ENCODE data around the gene OXT.

The OXT gene

DNA sequence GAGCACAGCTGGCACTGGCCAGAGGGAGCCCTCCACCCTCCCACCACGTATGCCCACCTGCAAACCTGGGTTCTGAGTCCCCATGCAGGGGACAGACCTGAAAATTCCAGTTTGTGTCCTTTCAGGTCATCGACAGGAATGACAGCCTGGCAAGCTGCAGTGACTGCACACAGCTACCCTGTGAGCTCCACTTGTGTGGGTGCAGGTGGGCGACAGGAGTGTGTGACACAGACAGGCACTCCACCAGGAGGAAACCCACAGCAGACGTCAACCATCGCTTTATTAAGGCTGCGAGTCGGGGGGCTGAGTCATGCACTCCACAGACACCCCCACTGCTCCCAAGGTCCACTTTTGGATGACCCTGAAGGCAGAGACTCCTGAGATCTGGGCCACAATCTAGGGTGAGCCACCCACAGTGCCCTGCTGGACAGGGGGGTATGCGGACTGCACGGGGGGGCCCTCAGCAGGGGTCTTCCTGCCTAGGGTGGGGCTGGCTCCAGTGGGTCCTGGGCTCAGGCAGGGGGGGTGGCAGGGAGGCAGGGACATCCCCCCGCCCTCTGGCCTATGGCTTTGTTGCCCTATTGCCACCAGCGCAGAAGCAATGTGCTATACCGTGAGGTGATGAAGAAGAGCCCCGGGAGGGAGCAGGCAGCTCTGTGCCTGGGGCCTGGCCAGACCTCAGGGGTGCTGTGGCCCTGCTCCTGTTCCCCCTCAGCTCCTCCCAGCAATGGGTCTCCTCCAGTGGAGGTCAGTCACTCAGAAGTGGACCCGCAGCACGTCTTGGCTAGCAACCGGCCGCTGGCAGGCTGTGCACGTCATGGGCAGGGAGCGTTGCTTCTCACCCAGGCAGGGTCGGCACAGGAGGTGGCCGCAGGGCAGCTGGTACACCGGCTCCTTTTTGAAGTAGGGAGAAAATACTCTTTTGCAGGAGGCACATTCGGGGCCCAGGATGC is 38.2 kb downstream of the OXT start:
- peak in 4 of 56 donors; percentile 11 to 24 (median 20) for DNase-seq

DNA sequence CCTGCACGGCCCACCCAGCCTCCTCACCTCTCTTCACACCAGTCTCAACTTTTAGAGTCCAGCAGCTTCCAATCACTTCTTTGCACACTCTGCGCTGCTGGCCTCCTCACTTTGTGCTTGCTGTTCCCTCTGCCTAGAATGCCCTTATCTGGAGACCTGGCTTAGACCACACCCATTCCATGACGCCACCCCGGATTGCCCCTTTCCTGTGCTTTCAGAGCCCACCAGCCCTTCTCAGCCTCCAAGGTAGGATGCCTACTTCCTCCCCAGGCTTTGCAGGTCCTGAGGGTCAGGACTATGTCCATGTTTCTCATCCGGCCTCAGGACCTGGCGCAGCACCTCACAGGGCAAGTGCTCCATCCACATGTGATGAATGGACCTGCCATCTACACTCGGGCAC is 40.1 kb downstream of the OXT start:
- no peak for DNase-seq

DNA sequence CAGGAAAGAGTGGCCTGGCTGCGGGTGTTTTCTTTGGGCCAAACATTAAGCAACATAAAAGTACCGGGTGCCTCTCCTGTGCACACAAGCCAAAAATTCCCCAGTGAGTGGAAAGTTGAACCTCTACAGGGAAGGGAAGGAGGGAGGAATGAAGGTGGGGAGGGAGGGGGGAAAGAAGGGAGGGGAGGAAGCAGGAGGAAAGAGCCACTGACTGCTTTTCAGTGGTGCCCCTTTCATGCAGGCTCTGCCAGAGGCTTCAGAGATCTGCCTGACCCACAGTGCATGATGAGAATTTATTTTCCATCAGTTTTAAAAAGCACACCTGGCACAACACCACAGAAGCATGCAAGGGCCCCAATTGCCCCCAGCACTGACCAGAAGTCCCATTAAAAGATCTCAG is 40.6 kb downstream of the OXT start:
- no peak for DNase-seq

DNA sequence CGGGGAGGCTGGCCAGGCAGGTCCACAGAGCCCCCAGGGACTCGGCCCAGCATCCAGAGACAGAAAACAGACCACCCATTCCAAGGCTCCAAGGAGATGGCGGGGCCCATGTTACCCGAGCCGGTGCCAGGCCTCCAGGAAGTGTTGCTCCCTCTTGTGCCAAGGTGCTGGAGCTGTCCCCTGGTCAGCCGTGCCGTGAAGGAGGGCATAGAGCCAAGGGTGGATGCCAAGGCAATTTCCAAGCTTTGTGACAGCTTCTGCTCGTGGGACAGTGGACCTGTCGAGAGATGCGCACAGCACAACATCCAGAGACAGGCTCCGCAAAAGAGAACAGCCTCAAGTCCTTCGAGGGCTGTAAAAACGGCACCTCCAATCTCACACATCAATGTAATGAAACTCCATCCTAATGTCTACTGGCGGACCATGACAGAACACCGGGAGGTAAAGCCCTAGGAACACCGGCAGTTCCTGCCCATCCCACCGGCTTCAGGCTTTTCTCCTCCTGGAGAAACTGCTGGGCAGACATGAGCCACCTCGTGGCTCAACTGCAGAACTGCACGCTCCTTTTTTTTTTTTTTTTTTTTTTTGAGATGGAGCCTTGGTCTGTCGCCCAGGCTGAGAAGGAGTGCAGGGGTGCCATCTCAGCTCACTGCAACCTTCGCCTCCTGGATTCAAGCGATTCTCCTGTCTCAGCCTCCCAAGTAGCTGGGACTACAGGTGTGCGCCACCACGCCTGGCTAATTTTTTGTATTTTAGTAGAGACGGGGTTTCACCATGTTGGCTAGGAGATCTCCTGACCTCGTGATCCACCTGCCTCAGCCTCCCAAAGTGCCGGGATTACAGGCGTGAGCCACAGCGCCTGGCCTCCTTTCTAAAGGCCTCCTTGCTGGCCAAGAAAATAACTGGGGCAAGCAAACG is 44.0 kb downstream of the OXT start:
- DNase-seq: peak in 17 of 56 donors; percentile 8 to 39 (median 19)

DNA sequence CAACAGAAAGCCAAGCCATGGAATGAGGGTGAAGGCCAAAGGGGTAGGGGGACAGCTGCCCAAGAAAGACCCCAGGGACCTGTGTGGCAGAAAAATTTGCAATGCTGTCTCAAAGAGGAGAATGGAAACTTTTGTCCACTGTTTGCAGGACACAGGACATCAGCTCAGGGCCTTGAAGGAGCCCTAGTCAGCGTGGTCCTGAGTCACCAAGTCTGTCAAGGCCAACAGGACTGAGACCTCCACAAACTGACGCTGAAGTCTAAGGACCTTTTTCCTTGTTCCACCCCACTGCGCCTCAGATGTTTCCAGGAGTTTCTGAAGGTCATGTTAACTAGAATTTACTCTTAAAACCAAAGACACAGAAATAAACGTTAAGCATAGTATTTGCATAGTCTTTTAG is 44.9 kb downstream of the OXT start:
- no peak for DNase-seq

DNA sequence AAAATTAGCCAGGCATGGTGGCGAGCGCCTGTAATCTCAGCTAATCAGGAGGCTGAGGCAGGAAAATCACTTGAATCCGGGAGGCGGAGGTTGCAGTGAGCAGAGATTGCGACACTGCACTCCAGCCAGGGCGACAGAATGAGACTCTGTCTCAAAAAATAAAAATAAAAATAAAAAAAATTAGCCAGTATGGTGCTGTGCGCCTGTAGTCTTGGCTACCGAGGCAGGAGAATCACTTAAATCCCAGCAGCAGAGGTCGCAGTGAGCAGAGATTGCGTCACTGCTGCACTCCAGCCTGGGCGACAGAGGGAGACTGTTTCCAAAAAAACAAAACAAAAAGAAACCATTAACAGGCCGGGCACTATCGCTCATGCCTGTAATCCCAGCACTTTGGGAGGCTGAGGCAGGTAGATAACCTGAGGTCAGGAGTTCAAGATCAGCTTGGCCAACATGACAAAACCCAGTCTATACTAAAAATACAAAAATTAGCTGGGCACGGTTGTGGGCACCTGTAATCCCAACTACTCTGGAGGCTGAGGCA is 46.5 kb downstream of the OXT start:
- peak in 33 of 56 donors; percentile 6 to 66 (median 34) for DNase-seq

DNA sequence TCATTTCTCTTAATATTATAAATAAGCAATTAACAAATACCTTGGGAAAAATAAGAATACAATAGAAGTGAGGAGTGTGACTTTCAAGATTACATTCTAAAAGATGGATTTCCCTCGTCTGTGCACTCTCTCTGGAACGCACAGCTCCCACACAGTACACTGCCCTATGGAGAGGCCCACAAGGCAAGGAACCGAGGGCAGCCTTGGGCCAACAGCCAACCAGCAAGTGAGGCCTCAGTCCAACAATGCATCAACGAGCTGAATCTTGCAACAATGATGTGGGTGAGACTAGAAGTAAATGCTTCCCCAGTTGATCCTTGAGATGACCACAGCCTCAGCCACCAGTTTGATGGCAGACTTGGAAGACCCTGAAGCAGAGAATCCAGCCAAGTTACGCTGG is 47.6 kb downstream of the OXT start:
- no peak for DNase-seq

DNA sequence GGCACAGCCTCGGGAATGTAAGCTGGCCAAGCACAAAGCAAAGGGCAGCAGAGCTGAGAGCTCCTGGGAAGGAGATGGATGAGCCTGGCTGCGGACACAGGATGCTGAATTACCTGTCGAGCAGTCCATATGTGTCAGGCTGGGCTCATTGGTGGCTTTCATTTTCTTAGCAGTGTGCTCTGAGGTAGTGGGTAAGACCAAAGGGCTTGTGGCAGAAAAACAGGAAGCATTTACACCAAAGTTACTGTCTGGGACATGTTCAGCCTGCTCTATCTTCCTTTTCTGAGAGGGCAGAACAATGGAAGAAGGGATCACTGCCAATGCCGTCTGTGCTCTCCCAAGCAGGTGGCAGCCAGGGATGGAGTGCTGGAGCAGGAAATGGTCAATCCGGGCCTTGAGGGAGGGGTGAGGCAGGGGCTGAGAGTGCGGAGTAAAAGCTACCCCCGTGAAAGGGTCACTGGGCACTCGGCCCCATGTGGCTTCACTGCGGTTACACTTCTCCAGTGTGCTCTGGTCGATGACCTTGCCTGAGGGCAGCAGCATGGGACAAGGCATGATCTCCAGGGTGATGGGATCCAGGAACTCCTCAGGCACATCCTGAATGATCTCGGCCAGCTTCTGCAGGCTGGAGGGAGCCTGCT is 50.0 kb downstream of the OXT start:
- DNase-seq: no peak
